KBM-7 (cell line): ENCODE measurements around the gene FOXP1.

ENCODE experiments used
- DNase-seq: peaks from one replicate; pipeline ENCODE4 v3.0.0-alpha.2; 2015
- in situ Hi-C: fragments of 300-500 bp; cut with MboI; formaldehyde crosslinking; loops from 2 replicates; pipeline ENCODE4 v1.14.3; 2020; ENCODE audit warnings: low sequenced_read_pairs, low pct_unique_long_range_greater_than_20kb, mixed read lengths

FOXP1 gene

GRCh38 chr3:71312461-71312860 lies 271.1 kb downstream of the FOXP1 start:
- no peak for DNase-seq
- in situ Hi-C loops: no loop called here

- no peak for DNase-seq
- in situ Hi-C loops: no loop called here
Observed at GRCh38 chr3:71311661-71312046, 271.9 kb downstream of the FOXP1 start.

GRCh38 chr3:71310980-71311660 lies 272.4 kb downstream of the FOXP1 start:
- DNase-seq: no peak
- in situ Hi-C loops: no loop called here

- in situ Hi-C loops: no loop called here
- DNase-seq: no peak
Observed at GRCh38 chr3:71310359-71310979, 273.1 kb downstream of the FOXP1 start.

- in situ Hi-C loops: no loop called here
- DNase-seq: no peak
Observed at GRCh38 chr3:71309886-71310285, 273.6 kb downstream of the FOXP1 start.

- in situ Hi-C loops: no loop called here
- no peak for DNase-seq
Observed at GRCh38 chr3:71309342-71309741, 274.2 kb downstream of the FOXP1 start.

- in situ Hi-C loops: no loop called here
Observed at GRCh38 chr3:71308836-71309235, 274.7 kb downstream of the FOXP1 start.

GRCh38 chr3:71307991-71308697 lies 275.4 kb downstream of the FOXP1 start:
- in situ Hi-C loops: no loop called here

More at GRCh38 chr3:71308836-71309235, 274.7 kb downstream of the FOXP1 start:
- DNase-seq: no peak

GRCh38 chr3:71305231-71306206 lies 278.0 kb downstream of the FOXP1 start:
- DNase-seq: no peak
- in situ Hi-C loops: no loop called here

More at GRCh38 chr3:71307991-71308697, 275.4 kb downstream of the FOXP1 start:
- no peak for DNase-seq

GRCh38 chr3:71304684-71305083 lies 278.8 kb downstream of the FOXP1 start:
- DNase-seq: no peak
- in situ Hi-C loops: no loop called here

- in situ Hi-C loops: no loop called here
- DNase-seq: no peak
Observed at GRCh38 chr3:71304247-71304646, 279.3 kb downstream of the FOXP1 start.

GRCh38 chr3:71303627-71304200 lies 279.8 kb downstream of the FOXP1 start:
- in situ Hi-C loops: no loop called here
- no peak for DNase-seq

- in situ Hi-C loops: no loop called here
- DNase-seq: no peak
Observed at GRCh38 chr3:71302604-71303003, 280.9 kb downstream of the FOXP1 start.

- in situ Hi-C loops: no loop called here
Observed at GRCh38 chr3:71300951-71301393, 282.6 kb downstream of the FOXP1 start.

GRCh38 chr3:71299160-71299559 lies 284.4 kb downstream of the FOXP1 start:
- in situ Hi-C loops: no loop called here
- no peak for DNase-seq

More at GRCh38 chr3:71300951-71301393, 282.6 kb downstream of the FOXP1 start:
- no peak for DNase-seq

GRCh38 chr3:71294919-71295318 lies 288.6 kb downstream of the FOXP1 start:
- no peak for DNase-seq

GRCh38 chr3:71290301-71290700 lies 293.2 kb downstream of the FOXP1 start:
- in situ Hi-C loops: no loop called here
- DNase-seq: no peak

More at GRCh38 chr3:71294919-71295318, 288.6 kb downstream of the FOXP1 start:
- in situ Hi-C loops: no loop called here

- no peak for DNase-seq
- in situ Hi-C loops: no loop called here
Observed at GRCh38 chr3:71288269-71288930, 295.1 kb downstream of the FOXP1 start.
